ENCODE results near the gene IL17RA.

- TF ChIP-seq CTCF (IDR thresholded peaks at IDR 0.05; ENCODE audit: poor library complexity, severe bottlenecking), result no peak
- no peak for TF ChIP-seq TAF1 (IDR thresholded peaks at IDR 0.05; ENCODE audit: low read depth)
- TF ChIP-seq SMC3 (conservative IDR thresholded peaks at IDR 0.05; ENCODE audit: poor library complexity), result no peak
- no peak for TF ChIP-seq POLR2AphosphoS5 (IDR thresholded peaks at IDR 0.05)
- no peak for TF ChIP-seq RAD21 (conservative IDR thresholded peaks at IDR 0.05)
- TF ChIP-seq MXI1 (conservative IDR thresholded peaks at IDR 0.05; ENCODE audit: poor library complexity, severe bottlenecking), result no peak
- no peak for TF ChIP-seq EZH2 (IDR thresholded peaks at IDR 0.05; ENCODE audit: borderline replicate concordance, insufficient read depth, low read length, poor library complexity, severe bottlenecking)
Observed at GRCh38 chr22:17137170-17137569, 52.4 kb downstream of the IL17RA start.
